SK-N-SH treated with all-trans-retinoic acid at 6 μM for 48 hours (cell line): ENCODE results near the gene SLC25A25.
"Not testable (repeated sequence)": the region's sequence is repeated elsewhere in the genome, so short reads cannot be mapped to it uniquely, and the experiment has no call there.

ENCODE experiments used
- ATAC-seq: fragments of 200-7000 bp; cut with Tn5 transposase; 3 replicates; pipeline ENCODE4 v1.9.1; 2020; ENCODE audit warnings: mild to moderate bottlenecking, moderate library complexity
- ARNTL ChIP-seq: fragments of 450-650 bp; formaldehyde crosslinking; IDR thresholded peaks from 2 replicates; pipeline ENCODE4 v1.5.0; 2020; ENCODE audit warnings: low read depth, mild to moderate bottlenecking, moderate library complexity, borderline replicate concordance
- CREB5 ChIP-seq: fragments of 250-450 bp; sonication (Bioruptor Pico); IDR thresholded peaks from 2 replicates; pipeline ENCODE4 v1.5.1; 2020; ENCODE audit warnings: low read depth, mild to moderate bottlenecking, moderate library complexity
- CSDC2 ChIP-seq: fragments of 250-450 bp; sonication (Bioruptor Pico); IDR thresholded peaks from 2 replicates; pipeline ENCODE4 v1.5.0; 2020; ENCODE audit warnings: mild to moderate bottlenecking, moderate library complexity
- CSRNP3 ChIP-seq: fragments of 250-450 bp; sonication (Bioruptor Pico); IDR thresholded peaks from 2 replicates; pipeline ENCODE4 v1.5.1; 2021; ENCODE audit warnings: mild to moderate bottlenecking, moderate library complexity
- ESRRG ChIP-seq: fragments of 250-450 bp; sonication (Bioruptor Pico); IDR thresholded peaks from 2 replicates; pipeline ENCODE4 v1.6.1; 2021; ENCODE audit warnings: mild to moderate bottlenecking
- GLIS3 ChIP-seq: fragments of 250-450 bp; sonication (Bioruptor Pico); IDR thresholded peaks from 2 replicates; pipeline ENCODE4 v1.5.0; 2020; ENCODE audit warnings: mild to moderate bottlenecking, moderate library complexity
- ISL1 ChIP-seq: fragments of 250-450 bp; sonication (Bioruptor Pico); IDR thresholded peaks from 2 replicates; pipeline ENCODE4 v2.1.2; 2022; ENCODE audit warnings: mild to moderate bottlenecking, moderate library complexity
- OSR1 ChIP-seq: fragments of 250-450 bp; sonication (Bioruptor Pico); IDR thresholded peaks from 2 replicates; pipeline ENCODE4 v1.8.0; 2022; ENCODE audit warnings: moderate library complexity, mild to moderate bottlenecking, inconsistent platforms
- PATZ1 ChIP-seq: fragments of 250-450 bp; sonication (Bioruptor Pico); IDR thresholded peaks from 2 replicates; pipeline ENCODE4 v1.8.0; 2020; ENCODE audit warnings: mild to moderate bottlenecking, moderate library complexity, borderline replicate concordance
- PPARA ChIP-seq: fragments of 250-450 bp; sonication (Bioruptor Pico); IDR thresholded peaks from 2 replicates; pipeline ENCODE4 v1.5.0; 2020; ENCODE audit warnings: mild to moderate bottlenecking, borderline replicate concordance
- RARB ChIP-seq: fragments of 250-450 bp; sonication (Bioruptor Pico); IDR thresholded peaks from 2 replicates; pipeline ENCODE4 v1.8.0; 2021; ENCODE audit warnings: mild to moderate bottlenecking, moderate library complexity
- SNAI2 ChIP-seq: fragments of 250-450 bp; sonication (Bioruptor Pico); IDR thresholded peaks from 2 replicates; pipeline ENCODE4 v1.5.0; 2020; ENCODE audit warnings: mild to moderate bottlenecking, moderate library complexity
- TCF4 ChIP-seq: fragments of 250-450 bp; sonication (Bioruptor Pico); IDR thresholded peaks from 2 replicates; pipeline ENCODE4 v1.8.0; 2021; ENCODE audit warnings: mild to moderate bottlenecking, moderate library complexity, borderline replicate concordance
- TOX ChIP-seq: fragments of 250-450 bp; sonication (Bioruptor Pico); IDR thresholded peaks from 2 replicates; pipeline ENCODE4 v1.8.0; 2021; ENCODE audit warnings: mild to moderate bottlenecking, moderate library complexity, borderline replicate concordance
- ZC3H10 ChIP-seq: fragments of 250-450 bp; sonication (Bioruptor Pico); IDR thresholded peaks from 2 replicates; pipeline ENCODE4 v1.5.1; 2021; ENCODE audit warnings: mild to moderate bottlenecking, moderate library complexity
- ZFP3 ChIP-seq: fragments of 250-450 bp; sonication (Bioruptor Pico); IDR thresholded peaks from 2 replicates; pipeline ENCODE4 v1.5.0; 2020; ENCODE audit warnings: mild to moderate bottlenecking, moderate library complexity
- ZFP30 ChIP-seq: fragments of 450-650 bp; formaldehyde crosslinking; IDR thresholded peaks from 2 replicates; pipeline ENCODE4 v1.5.0; 2022; ENCODE audit warnings: mild to moderate bottlenecking, moderate library complexity
- ZNF565 ChIP-seq: fragments of 450-650 bp; formaldehyde crosslinking; conservative IDR thresholded peaks from 2 replicates; pipeline ENCODE4 v1.5.0; 2020; ENCODE audit warnings: low read depth, mild to moderate bottlenecking, moderate library complexity
- ZNF70 ChIP-seq: fragments of 450-650 bp; formaldehyde crosslinking; IDR thresholded peaks from 2 replicates; pipeline ENCODE4 v1.5.0; 2020; ENCODE audit warnings: mild to moderate bottlenecking, moderate library complexity
- TF ChIP-seq, protein P1 (sequence below): fragments of 250-450 bp; sonication (Bioruptor Pico); IDR thresholded peaks from 2 replicates; pipeline ENCODE4 v1.8.0; 2021; ENCODE audit warnings: low read depth, mild to moderate bottlenecking, moderate library complexity, borderline replicate concordance

The SLC25A25 gene

DNA sequence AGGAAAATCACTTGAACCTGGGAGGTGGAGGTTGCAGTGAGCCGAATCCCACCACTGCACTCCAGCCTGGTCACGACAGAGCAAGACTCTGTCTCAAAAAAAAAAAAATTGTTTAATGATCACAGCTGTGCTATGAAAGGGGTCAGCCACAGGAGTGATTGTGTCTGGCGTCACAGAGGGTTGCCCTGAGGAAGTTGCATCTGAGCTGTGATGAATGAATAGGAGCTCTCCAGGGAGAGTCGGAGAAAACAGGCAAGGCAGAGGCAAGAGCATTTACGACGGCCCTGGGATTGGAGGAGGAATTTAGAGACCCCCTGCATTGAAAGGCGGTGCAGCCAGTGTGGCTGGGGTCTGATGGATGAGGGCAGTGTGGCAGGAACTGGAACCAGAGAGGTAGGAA is 26.0 kb upstream of the SLC25A25 start:
- TF ChIP-seq ZNF70 (CRISPR knock-in tag) (no peak), CREB5 (no peak), TOX (no peak), ESRRG (no peak)
- ATAC-seq = no peak

- ATAC-seq = no peak
- TF ChIP-seq TCF4 (CRISPR knock-in tag) (no peak), PPARA (CRISPR knock-in tag) (no peak)
Measured at GRCh38 chr9:128043467-128043868, 24.6 kb upstream of the SLC25A25 start.

DNA sequence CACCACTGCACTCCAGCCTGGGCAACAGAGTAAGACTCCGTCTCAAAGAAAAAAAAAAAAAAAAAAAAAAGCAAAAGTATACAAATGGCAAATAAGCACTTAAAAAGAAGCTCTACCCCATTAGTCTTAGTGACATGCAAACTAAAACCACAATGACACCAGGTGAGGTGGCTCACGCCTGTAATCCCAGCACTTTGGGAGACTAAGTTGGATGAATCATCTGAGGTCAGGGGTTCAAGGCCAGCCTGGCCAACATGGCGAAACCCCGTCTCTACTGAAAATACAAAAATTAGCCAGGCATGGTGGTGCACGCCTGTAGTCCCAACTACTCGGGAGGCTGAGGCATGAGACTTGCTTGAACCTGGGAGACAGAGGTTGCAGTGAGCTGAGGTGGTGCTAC is 22.6 kb upstream of the SLC25A25 start:
- ATAC-seq = not testable (repeated sequence)

DNA sequence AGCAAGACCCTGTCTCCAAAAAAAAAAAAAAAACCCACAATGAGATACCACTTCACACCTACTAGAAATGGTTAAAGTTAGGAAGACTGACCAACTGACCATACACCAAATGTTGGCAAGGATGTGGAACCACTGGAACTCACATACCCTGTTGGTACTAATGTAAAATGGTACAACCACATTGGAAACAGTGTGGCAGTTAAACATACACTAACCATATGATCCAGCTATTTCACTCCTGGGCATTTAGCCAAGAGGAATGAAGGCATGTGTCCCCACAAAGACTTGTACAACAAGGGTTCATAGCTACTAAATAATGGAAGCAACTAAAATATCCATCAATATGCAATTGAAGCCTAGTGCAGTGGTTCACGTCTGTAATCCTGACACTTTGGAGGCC is 22.2 kb upstream of the SLC25A25 start:
- TF ChIP-seq RARB (no peak), OSR1 (CRISPR knock-in tag) (no peak), SNAI2 (CRISPR knock-in tag) (0 out of 2 replicates have a peak, but pooled peaks have one; percentile 21)
- peak; percentile 23; the same call in 2 of the 3 replicates for ATAC-seq

GRCh38 chr9:128047231-128047630 is 20.8 kb upstream of the SLC25A25 start:
- ATAC-seq = no peak
- TF ChIP-seq ZC3H10 (no peak), CSDC2 (CRISPR knock-in tag) (no peak), ISL1 (CRISPR knock-in tag) (no peak), ZNF565 (CRISPR knock-in tag) (no peak), ZFP3 (no peak), GLIS3 (CRISPR knock-in tag) (no peak), TCF4 (CRISPR knock-in tag) (no peak), OSR1 (CRISPR knock-in tag) (no peak), PATZ1 (no peak), ARNTL (CRISPR knock-in tag) (no peak), ZNF70 (CRISPR knock-in tag) (no peak), SNAI2 (CRISPR knock-in tag) (no peak), TOX (no peak), ZFP30 (CRISPR knock-in tag) (no peak), RARB (no peak), ESRRG (no peak), PPARA (CRISPR knock-in tag) (no peak), CREB5 (no peak), CSRNP3 (CRISPR knock-in tag) (no peak)
- TF ChIP-seq, protein P1, sequence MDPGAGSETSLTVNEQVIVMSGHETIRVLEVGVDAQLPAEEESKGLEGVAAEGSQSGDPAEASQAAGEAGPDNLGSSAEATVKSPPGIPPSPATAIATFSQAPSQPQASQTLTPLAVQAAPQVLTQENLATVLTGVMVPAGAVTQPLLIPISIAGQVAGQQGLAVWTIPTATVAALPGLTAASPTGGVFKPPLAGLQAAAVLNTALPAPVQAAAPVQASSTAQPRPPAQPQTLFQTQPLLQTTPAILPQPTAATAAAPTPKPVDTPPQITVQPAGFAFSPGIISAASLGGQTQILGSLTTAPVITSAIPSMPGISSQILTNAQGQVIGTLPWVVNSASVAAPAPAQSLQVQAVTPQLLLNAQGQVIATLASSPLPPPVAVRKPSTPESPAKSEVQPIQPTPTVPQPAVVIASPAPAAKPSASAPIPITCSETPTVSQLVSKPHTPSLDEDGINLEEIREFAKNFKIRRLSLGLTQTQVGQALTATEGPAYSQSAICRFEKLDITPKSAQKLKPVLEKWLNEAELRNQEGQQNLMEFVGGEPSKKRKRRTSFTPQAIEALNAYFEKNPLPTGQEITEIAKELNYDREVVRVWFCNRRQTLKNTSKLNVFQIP (CRISPR knock-in tag) = no peak
- TF ChIP-seq, all 23 proteins: peak for 0
